Peyer's patch (tissue), 4 donors: ENCODE results near the gene ZNF778.

Experiments used
- POLR2A ChIP-seq, 2 donors: fragments of 450-650 bp; IDR thresholded peaks; one replicate each; pipeline ENCODE4 v1.5.1; 2017; ENCODE audit warnings: antibody characterized with exemption in 2 of 2, mild to moderate bottlenecking in 2 of 2, moderate library complexity in 2 of 2
- TF ChIP-seq, protein P1 (sequence below), 6 experiments: fragments of 450-650 bp in 4 of 6; fragments of 200-600 bp in 2 of 6; sonication (generic) in 1 of 6; IDR thresholded peaks; one replicate each; pipeline ENCODE4 v1.5.1; 2017 to 2019; ENCODE audit warnings: antibody characterized with exemption in 6 of 6, mild to moderate bottlenecking in 3 of 6, moderate library complexity in 1 of 6

DNA sequence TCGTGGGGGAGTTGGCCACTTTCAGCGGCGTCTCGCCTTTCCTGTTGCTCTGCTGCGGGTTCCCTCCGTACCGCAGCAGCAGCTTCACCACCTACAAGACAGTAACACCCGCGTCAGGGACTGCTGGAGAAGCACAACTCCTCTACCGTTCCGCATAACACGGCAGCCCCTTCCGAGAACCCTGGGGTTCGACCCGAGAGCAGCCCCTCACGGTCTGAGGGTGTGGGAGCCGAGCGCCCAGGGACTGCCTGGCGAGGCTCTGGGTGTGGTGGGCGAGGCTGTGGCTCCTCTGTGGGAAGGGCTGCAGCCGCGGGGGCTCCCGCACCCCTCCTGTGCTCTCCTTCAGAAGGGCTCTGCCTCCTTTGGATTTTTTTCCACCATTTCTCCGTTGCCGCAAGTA, 68.6 kb downstream of the ZNF778 start:
- TF ChIP-seq, protein P1, sequence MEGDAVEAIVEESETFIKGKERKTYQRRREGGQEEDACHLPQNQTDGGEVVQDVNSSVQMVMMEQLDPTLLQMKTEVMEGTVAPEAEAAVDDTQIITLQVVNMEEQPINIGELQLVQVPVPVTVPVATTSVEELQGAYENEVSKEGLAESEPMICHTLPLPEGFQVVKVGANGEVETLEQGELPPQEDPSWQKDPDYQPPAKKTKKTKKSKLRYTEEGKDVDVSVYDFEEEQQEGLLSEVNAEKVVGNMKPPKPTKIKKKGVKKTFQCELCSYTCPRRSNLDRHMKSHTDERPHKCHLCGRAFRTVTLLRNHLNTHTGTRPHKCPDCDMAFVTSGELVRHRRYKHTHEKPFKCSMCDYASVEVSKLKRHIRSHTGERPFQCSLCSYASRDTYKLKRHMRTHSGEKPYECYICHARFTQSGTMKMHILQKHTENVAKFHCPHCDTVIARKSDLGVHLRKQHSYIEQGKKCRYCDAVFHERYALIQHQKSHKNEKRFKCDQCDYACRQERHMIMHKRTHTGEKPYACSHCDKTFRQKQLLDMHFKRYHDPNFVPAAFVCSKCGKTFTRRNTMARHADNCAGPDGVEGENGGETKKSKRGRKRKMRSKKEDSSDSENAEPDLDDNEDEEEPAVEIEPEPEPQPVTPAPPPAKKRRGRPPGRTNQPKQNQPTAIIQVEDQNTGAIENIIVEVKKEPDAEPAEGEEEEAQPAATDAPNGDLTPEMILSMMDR (IDR thresholded peaks at IDR 0.05) = no peak
- no peak for TF ChIP-seq POLR2A (IDR thresholded peaks at IDR 0.05)
